GM23338 (cell line): ENCODE results near the gene USP3. TPM values are rescaled to one million over a fixed set of nuclear protein-coding genes. Genes with fewer than 3 reads are reported as not detected.

Source experiments
- ATAC-seq: fragments of 200-7000 bp; cut with Tn5 transposase; 3 replicates; pipeline ENCODE4 v1.9.1; 2020
- DNase-seq: peaks from one replicate; pipeline ENCODE4 v3.0.0-alpha.2; 2015; ENCODE audit warnings: low spot score
- H2AFZ ChIP-seq: fragments of 200-600 bp; sonication (generic); 2 replicates; pipeline ENCODE4 v1.8.0; 2016; ENCODE audit warnings: antibody characterized with exemption, mild to moderate bottlenecking, moderate library complexity
- H3F3A ChIP-seq: fragments of 200-600 bp; sonication (generic); replicated peaks from 2 replicates; pipeline ENCODE4 v1.8.0; 2017; ENCODE audit warnings: antibody characterized with exemption, mixed run types, low read depth
- H3K27ac ChIP-seq: fragments of 200-600 bp; sonication (generic); 2 replicates; pipeline ENCODE4 v1.6.1; 2016; ENCODE audit warnings: low read depth
- H3K27me3 ChIP-seq: fragments of 200-600 bp; sonication (generic); 2 replicates; pipeline ENCODE4 v1.8.0; 2016; ENCODE audit warnings: mild to moderate bottlenecking, mixed run types, moderate library complexity; ENCODE audit not compliant: insufficient read depth
- H3K36me3 ChIP-seq: fragments of 200-600 bp; sonication (generic); 2 replicates; pipeline ENCODE4 v1.8.0; 2016; ENCODE audit warnings: mild to moderate bottlenecking; ENCODE audit not compliant: insufficient read depth
- H3K4me1 ChIP-seq: fragments of 200-600 bp; sonication (generic); 2 replicates; pipeline ENCODE4 v1.8.0; 2016; ENCODE audit warnings: mild to moderate bottlenecking, moderate library complexity; ENCODE audit not compliant: insufficient read depth
- H3K4me2 ChIP-seq: fragments of 200-600 bp; sonication (generic); 2 replicates; pipeline ENCODE4 v1.7.1; 2017; ENCODE audit warnings: mixed run types
- H3K4me3 ChIP-seq: fragments of 200-600 bp; sonication (generic); 2 replicates; pipeline ENCODE4 v1.6.1; 2016; ENCODE audit warnings: mixed run types
- H3K79me2 ChIP-seq: fragments of 200-600 bp; sonication (generic); replicated peaks from 2 replicates; pipeline ENCODE4 v1.8.0; 2017; ENCODE audit warnings: mild to moderate bottlenecking; ENCODE audit not compliant: insufficient read depth
- H3K9me2 ChIP-seq: fragments of 200-600 bp; sonication (generic); 2 replicates; pipeline ENCODE4 v1.8.0; 2017; ENCODE audit not compliant: insufficient read depth
- H4K20me1 ChIP-seq: fragments of 200-600 bp; sonication (generic); replicated peaks from 2 replicates; pipeline ENCODE4 v1.8.0; 2017; ENCODE audit warnings: mild to moderate bottlenecking; ENCODE audit not compliant: insufficient read depth
- H3K27ac Mint-ChIP-seq: 2 replicates; pipeline ENCODE4 v1.8.0; 2020; ENCODE audit warnings: inconsistent platforms, mild to moderate bottlenecking, moderate library complexity, mixed read lengths
- H3K27me3 Mint-ChIP-seq: 3 replicates; pipeline ENCODE4 v1.8.0; 2022; ENCODE audit warnings: low read depth, mild to moderate bottlenecking, moderate library complexity, mixed read lengths, inconsistent platforms; ENCODE audit not compliant: insufficient read depth, poor library complexity
- H3K36me3 Mint-ChIP-seq: 3 replicates; pipeline ENCODE4 v1.8.0; 2021; ENCODE audit warnings: low read depth, mild to moderate bottlenecking, inconsistent platforms, moderate library complexity, mixed read lengths
- H3K4me1 Mint-ChIP-seq: 3 replicates; pipeline ENCODE4 v1.8.0; 2020; ENCODE audit warnings: mild to moderate bottlenecking, inconsistent platforms, mixed read lengths
- H3K4me3 Mint-ChIP-seq: 3 replicates; pipeline ENCODE4 v1.8.0; 2021; ENCODE audit warnings: moderate library complexity, mild to moderate bottlenecking, inconsistent platforms, mixed read lengths
- H3K9me3 Mint-ChIP-seq: 3 replicates; pipeline ENCODE4 v1.8.0; 2020; ENCODE audit warnings: moderate library complexity, mild to moderate bottlenecking, inconsistent platforms, mixed read lengths
- CREB1 ChIP-seq: fragments of 250-450 bp; sonication (Bioruptor Pico); IDR thresholded peaks from 2 replicates; pipeline ENCODE4 v1.5.0; 2020; ENCODE audit warnings: low read depth, mild to moderate bottlenecking, moderate library complexity
- CTCF ChIP-seq, 2 experiments: fragments of 200-600 bp in 1 of 2; sonication (generic) in 1 of 2; conservative IDR thresholded peaks; 2 replicates each; pipeline versions ENCODE4 v1.5.1 to v1.6.1; 2016 to 2017; ENCODE audit warnings: antibody characterized with exemption in 2 of 2, low read depth in 2 of 2, mild to moderate bottlenecking in 2 of 2, moderate library complexity in 1 of 2
- EZH2 ChIP-seq: fragments of 200-600 bp; sonication (generic); IDR thresholded peaks from one replicate; pipeline ENCODE4 v1.8.0; 2017; ENCODE audit warnings: antibody characterized with exemption, mild to moderate bottlenecking, low read depth; ENCODE audit not compliant: unreplicated experiment
- JUNB ChIP-seq: IDR thresholded peaks from one replicate; pipeline ENCODE4 v1.6.1; 2016; ENCODE audit warnings: antibody characterized with exemption; ENCODE audit not compliant: unreplicated experiment
- NANOG ChIP-seq: IDR thresholded peaks from 2 replicates; pipeline ENCODE4 v1.6.1; 2016; ENCODE audit warnings: antibody characterized with exemption, borderline replicate concordance
- REST ChIP-seq: IDR thresholded peaks from one replicate; pipeline ENCODE4 v1.6.1; 2018; ENCODE audit warnings: antibody characterized with exemption; ENCODE audit not compliant: unreplicated experiment
- STAT1 ChIP-seq: IDR thresholded peaks from one replicate; pipeline ENCODE4 v1.6.1; 2016; ENCODE audit warnings: antibody characterized with exemption; ENCODE audit not compliant: unreplicated experiment
- ZNF114 ChIP-seq: fragments of 250-450 bp; sonication (Bioruptor Pico); IDR thresholded peaks from 2 replicates; pipeline ENCODE4 v1.5.0; 2020; ENCODE audit warnings: mild to moderate bottlenecking, moderate library complexity
- ZNF331 ChIP-seq: fragments of 250-450 bp; sonication (Bioruptor Pico); IDR thresholded peaks from 2 replicates; pipeline ENCODE4 v1.5.0; 2020; ENCODE audit warnings: low read depth, mild to moderate bottlenecking, moderate library complexity
- polyA plus RNA-seq: library from polyadenylated mRNA; unstranded; fragments of >200 nt; fragmentation: Nextera tagmentation; extraction: Ambion mirVana; gene quantifications from 2 replicates; pipeline ENCODE4 v1.2.1, GENCODE V29; 2016
- total RNA-seq: library from RNA; depleted of rRNA; stranded (reverse); fragments of >200 nt; shearing (Covaris generic); gene quantifications from 2 replicates; pipeline ENCODE4 v1.2.3, GENCODE V29; 2014
- TF ChIP-seq, protein P1 (sequence below): IDR thresholded peaks from 2 replicates; pipeline ENCODE4 v1.6.1; 2016; ENCODE audit warnings: antibody characterized with exemption

USP3 gene
- total and polyA plus RNA-seq, 2 experiments from 2014 or later = 9.7 to 9.9 TPM

DNA sequence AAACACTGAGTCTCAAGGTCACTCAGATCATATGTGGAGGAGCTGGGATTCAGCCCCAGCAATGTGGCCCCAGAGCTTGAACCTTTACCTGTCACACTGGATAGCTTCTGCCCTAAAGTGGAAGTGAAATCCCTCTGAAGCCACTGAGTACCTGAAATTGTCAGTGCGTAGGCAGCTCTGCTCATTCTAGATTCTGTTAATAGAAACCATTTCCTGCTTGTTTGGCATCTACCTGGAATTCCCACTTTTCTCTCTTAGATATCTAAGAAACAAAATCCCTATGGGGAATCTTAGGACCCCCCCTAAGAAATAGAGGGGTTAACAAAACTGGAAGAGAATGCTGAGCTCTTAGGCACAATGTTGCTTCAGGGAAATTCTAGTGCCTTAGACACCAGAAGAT is 122.6 kb downstream of the USP3 start (continued):
- TF ChIP-seq REST (no peak), ZNF114 (CRISPR knock-in tag) (no peak), CREB1 (CRISPR knock-in tag) (no peak), CTCF (conservative IDR thresholded peaks at IDR 0.05; ENCODE audit: low read depth in 2 of 2) (no peak), STAT1 (no peak)
- TF ChIP-seq, protein P1, sequence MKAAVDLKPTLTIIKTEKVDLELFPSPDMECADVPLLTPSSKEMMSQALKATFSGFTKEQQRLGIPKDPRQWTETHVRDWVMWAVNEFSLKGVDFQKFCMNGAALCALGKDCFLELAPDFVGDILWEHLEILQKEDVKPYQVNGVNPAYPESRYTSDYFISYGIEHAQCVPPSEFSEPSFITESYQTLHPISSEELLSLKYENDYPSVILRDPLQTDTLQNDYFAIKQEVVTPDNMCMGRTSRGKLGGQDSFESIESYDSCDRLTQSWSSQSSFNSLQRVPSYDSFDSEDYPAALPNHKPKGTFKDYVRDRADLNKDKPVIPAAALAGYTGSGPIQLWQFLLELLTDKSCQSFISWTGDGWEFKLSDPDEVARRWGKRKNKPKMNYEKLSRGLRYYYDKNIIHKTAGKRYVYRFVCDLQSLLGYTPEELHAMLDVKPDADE = no peak

- H3K79me2 ChIP-seq = no peaks in the 10 kb centered on the region
- no peaks in the 10 kb centered on the region for H3K27me3 Mint-ChIP-seq
- H2AFZ ChIP-seq = no peak overlapping the region
- H3K4me2 ChIP-seq = no peak overlapping the region
- no peaks in the 10 kb centered on the region for H4K20me1 ChIP-seq
- no peaks in the 10 kb centered on the region for H3K9me3 Mint-ChIP-seq
- H3K4me1 ChIP-seq = no peaks in the 10 kb centered on the region
- no peak overlapping the region for H3K27ac Mint-ChIP-seq
- H3K4me1 Mint-ChIP-seq = no peaks in the 10 kb centered on the region
- no peak overlapping the region for H3K4me3 ChIP-seq
- H3K36me3 ChIP-seq = peaks cover 7% of the 10 kb centered on the region; the same call in 1 of the 2 replicates
- peaks cover 19% of the 10 kb centered on the region; the same call in 2 of the 3 replicates for H3K36me3 Mint-ChIP-seq
- H3K27me3 ChIP-seq = no peaks in the 10 kb centered on the region
- H3F3A ChIP-seq = no peaks in the 10 kb centered on the region
- H3K27ac ChIP-seq = no peak overlapping the region
- ATAC-seq = no peak
- H3K4me3 Mint-ChIP-seq = no peak overlapping the region
- H3K9me2 ChIP-seq = no peaks in the 10 kb centered on the region
- TF ChIP-seq NANOG (no peak), CTCF (conservative IDR thresholded peaks at IDR 0.05; ENCODE audit: low read depth in 2 of 2) (no peak), ZNF331 (CRISPR knock-in tag) (no peak), ZNF114 (CRISPR knock-in tag) (no peak), CREB1 (CRISPR knock-in tag) (no peak), JUNB (no peak), EZH2 (no peak)
- DNase-seq = no peak
Observed at GRCh38 chr15:63628123-63628822, 123.9 kb downstream of the USP3 start.
